Measurements from ENCODE around the gene PRKG1.

GRCh38 chr10:51072210-51072609, 2.1 kb upstream of the PRKG1 start:
- TF ChIP-seq CTCF (IDR thresholded peaks at IDR 0.05) (no peak), POLR2A (IDR thresholded peaks at IDR 0.05) (no peak)
